NCI-H2029 (cell line): ENCODE measurements around the gene SMG5.
"Not testable (repeated sequence)": the region's sequence is repeated elsewhere in the genome, so short reads cannot be mapped to it uniquely, and the experiment has no call there.

ENCODE experiments used
- DNase-seq: peaks from one replicate; lab custom pipeline; 2025; lab: John Stamatoyannopoulos, UW

SMG5 gene

GRCh38 chr1:156244126-156244525 is 38.5 kb downstream of the SMG5 start:
- no peak for DNase-seq

GRCh38 chr1:156242738-156243137 is 39.9 kb downstream of the SMG5 start:
- no peak for DNase-seq

- DNase-seq, result no peak
These were observed 40.7 kb downstream of the SMG5 start, which contains the start of gene BGLAP for GRCh38 chr1:156241926-156242325. Gene BGLAP (plus strand): TSS chr1:156242184. CDS start chr1:156242232, 48 bp downstream.

GRCh38 chr1:156241311-156241811 is 41.3 kb downstream of the SMG5 start:
- DNase-seq, result no peak

- no peak for DNase-seq
These were observed 44.4 kb downstream of the SMG5 start for GRCh38 chr1:156238248-156238647.

- no peak for DNase-seq
These were observed 46.5 kb downstream of the SMG5 start for GRCh38 chr1:156236164-156236563.

- DNase-seq, result no peak
These were observed 49.0 kb downstream of the SMG5 start for GRCh38 chr1:156233426-156234127.

GRCh38 chr1:156232201-156232894 is 50.3 kb downstream of the SMG5 start:
- no peak for DNase-seq

- DNase-seq, result no peak
These were observed 52.2 kb downstream of the SMG5 start for GRCh38 chr1:156230473-156230837.

- DNase-seq, result no peak
These were observed 52.7 kb downstream of the SMG5 start for GRCh38 chr1:156229809-156230472.

- no peak for DNase-seq
These were observed 54.1 kb downstream of the SMG5 start for GRCh38 chr1:156228501-156228900.

GRCh38 chr1:156226782-156227181 is 55.8 kb downstream of the SMG5 start:
- no peak for DNase-seq

- DNase-seq, result no peak
These were observed 56.5 kb downstream of the SMG5 start for GRCh38 chr1:156226116-156226538.

- DNase-seq, result no peak
These were observed 57.0 kb downstream of the SMG5 start for GRCh38 chr1:156225677-156226014.

GRCh38 chr1:156221986-156222692 is 60.5 kb downstream of the SMG5 start:
- DNase-seq, result no peak

GRCh38 chr1:156220226-156220625 is 62.4 kb downstream of the SMG5 start:
- no peak for DNase-seq

GRCh38 chr1:156217871-156218270 is 64.8 kb downstream of the SMG5 start:
- DNase-seq, result no peak

GRCh38 chr1:156216361-156217086 is 66.1 kb downstream of the SMG5 start:
- DNase-seq, result not testable (repeated sequence)

GRCh38 chr1:156214024-156214748 is 68.4 kb downstream of the SMG5 start:
- no peak for DNase-seq

GRCh38 chr1:156213644-156213966 is 69.0 kb downstream of the SMG5 start:
- no peak for DNase-seq
